ENCODE data around the gene MAP3K9.

MAP3K9 gene

DNA sequence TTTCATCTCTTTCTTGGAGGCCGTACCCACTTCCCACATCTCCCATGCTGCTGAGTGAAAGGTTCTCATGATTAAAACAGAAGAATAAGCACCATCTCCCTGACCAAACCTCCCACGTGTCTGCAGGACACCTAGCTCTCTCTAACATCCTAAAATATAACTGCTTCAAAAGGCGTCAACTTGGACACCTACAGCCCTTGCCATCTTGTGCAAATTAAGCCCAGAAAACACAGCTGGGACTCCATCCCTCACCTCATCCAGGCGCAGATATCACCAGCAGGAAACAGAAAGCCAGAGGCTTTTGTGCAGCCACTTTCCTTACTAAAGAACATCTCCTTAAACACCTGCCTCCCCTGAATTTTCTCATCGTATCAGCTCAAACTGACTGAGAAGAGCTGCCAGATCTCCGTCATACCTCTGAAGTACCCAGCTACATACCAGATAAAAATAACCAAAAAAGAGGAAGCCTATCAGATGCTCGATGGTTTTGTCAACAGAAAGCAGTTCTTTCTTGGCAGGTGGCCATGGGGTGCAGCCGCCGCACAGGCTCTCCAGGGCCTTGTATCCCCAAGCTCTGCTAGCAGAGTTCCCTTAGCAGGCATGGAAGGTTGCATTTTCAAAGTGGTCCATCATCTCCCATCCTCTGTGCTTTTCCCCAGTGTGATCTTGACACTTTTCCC lies 28.8 kb downstream of the MAP3K9 start:
- no peak for DNase-seq

DNA sequence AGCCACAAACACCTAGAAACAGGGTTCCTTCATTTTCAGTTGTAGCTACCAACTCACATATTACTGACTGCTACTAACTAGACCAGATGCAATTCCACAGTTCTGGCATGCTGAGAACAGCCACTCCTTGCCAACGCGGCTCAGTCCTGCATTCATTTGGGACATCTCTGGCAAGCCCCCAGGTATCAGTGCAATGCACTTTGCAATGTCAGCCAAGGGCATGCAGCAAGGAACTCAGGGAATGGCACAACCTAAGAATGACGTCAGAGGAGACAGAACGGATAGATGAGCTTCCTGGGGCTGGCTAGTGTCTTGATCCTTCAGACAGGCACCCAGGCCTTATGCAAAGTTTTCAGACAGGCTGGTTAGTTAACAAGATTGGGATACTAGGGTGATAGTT lies 29.6 kb downstream of the MAP3K9 start:
- no peak for DNase-seq

- no peak for DNase-seq
Observed at GRCh38 chr14:70776197-70776596, 33.1 kb downstream of the MAP3K9 start.

- DNase-seq: no peak
Observed at GRCh38 chr14:70773182-70773862, 36.0 kb downstream of the MAP3K9 start.

DNA sequence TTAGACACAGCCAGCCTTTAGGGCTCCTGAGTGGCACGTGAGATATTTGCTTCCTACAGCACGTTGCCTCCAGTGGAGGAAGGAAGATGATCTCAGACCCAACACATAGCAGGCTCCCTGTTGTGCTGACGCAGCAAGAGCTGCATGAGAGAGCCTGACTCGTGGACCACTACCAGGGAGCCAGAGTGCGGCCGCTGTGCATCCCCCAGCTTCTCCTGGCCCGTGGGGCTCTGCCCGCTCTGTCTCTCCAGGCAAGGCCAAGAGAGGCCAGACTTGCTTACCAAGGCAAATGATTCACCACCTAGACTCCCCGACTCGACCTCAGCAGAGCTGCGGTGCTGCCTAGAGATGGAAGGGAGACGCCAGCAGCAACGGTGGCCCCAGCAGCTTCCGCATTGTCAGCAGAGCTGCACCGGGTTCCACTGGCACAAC lies 37.5 kb downstream of the MAP3K9 start:
- DNase-seq: no peak

DNA sequence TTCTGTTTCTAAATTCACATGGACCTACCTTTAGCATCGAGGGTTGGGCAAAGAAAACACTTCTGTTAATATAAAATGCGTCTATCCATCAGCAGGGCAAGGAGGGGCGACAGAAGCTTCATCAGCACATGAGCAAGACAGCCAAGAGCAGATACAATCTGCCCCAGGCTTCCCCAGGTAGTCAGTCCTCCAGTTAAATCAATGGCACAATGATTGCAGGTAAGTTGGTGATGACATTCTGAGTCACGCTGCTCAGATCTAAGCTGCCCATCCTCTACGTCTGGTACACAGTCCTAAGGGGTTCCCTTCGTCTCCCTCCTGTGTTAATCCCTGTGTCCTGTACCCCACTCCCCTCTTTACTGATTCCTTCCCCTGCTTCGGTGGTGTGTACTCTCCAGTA lies 38.8 kb downstream of the MAP3K9 start:
- DNase-seq: no peak

DNA sequence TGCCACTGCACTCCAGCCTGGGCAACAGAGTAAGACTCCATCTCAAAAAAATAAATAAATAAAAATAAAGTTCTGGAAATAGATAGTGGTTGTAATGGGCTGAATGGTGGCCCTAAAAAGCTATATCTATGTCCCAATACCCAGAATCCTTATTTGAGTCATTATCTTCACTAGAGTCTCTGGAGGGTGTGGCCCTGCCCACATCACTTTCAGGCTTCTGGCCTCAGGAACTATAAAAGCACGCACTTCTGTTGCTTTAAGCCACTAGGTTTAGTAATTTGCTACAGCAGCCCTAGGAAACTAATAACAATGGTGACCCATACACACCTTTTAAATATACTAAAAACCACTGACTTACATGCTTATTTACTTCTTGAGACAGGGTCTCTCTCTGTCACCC lies 49.9 kb downstream of the MAP3K9 start:
- DNase-seq: no peak

DNA sequence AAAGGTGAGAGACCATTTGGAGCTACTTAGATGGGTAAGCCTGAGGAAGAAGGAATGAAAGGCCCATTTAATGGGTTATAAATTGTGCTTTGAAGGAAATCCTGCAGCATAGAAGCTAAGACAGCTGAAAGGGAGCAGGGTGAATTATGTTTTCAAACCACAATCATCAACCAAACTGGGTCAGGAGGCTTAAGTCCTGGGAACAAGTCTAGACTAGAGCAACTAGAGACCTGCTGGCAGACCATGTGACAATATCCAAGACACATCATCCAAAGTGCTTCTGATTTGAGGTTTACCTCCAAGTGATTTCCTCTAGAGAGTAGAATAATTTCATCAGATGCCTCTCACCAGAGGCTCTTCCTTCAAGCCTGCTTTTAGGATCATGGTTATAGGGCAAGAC lies 53.7 kb downstream of the MAP3K9 start:
- no peak for DNase-seq

- no peak for DNase-seq
Observed at GRCh38 chr14:70754991-70755390, 54.3 kb downstream of the MAP3K9 start.

GRCh38 chr14:70753518-70753953 lies 55.8 kb downstream of the MAP3K9 start:
- DNase-seq: no peak

DNA sequence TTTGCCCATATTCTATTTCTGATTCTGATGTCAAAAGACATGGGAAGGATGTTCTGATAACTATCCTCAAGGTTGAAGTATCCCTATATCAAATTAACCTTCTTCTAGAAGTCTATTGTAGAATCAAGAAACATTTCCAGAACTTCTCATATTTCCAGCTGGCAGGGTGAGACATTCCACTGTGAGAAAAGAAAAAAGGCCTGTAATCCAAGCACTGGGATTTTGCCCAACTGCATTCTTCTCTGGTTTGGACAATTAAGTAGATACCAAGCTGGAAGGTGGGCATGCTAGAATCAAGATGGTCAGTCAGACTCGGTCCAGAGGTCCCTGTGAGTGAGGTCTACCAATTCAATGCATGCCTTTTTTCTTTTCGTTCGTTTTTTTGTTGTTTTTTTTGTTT lies 60.9 kb downstream of the MAP3K9 start:
- no peak for DNase-seq

GRCh38 chr14:70744641-70745040 lies 64.7 kb downstream of the MAP3K9 start:
- no peak for DNase-seq

- no peak for DNase-seq
Observed at GRCh38 chr14:70742316-70742715, 67.0 kb downstream of the MAP3K9 start.

GRCh38 chr14:70741482-70741881 lies 67.8 kb downstream of the MAP3K9 start:
- no peak for DNase-seq

- no peak for DNase-seq
Observed at GRCh38 chr14:70735043-70735442, 74.3 kb downstream of the MAP3K9 start.

GRCh38 chr14:70731447-70732239 lies 77.7 kb downstream of the MAP3K9 start:
- DNase-seq: no peak

DNA sequence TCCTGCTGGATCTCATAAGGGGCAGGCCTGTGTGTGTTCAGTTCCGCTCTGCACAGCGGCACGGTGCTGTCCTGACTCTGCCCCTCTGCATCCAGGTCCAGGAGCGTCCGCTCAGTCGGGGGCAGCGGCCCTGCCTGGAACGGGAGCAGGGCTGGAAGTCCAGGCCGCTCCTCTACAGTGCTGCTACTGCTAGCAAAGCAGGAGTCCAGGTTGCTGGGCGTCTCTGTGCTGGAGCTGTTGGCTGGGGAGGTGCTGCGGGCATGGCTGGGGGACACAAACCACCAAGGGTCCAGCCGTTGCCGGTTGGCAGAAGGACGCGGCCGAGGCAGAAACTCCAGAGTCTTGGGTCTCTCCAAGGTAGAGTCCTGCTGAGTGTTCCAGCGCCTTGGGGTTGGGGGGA lies 78.9 kb downstream of the MAP3K9 start:
- DNase-seq: no peak

DNA sequence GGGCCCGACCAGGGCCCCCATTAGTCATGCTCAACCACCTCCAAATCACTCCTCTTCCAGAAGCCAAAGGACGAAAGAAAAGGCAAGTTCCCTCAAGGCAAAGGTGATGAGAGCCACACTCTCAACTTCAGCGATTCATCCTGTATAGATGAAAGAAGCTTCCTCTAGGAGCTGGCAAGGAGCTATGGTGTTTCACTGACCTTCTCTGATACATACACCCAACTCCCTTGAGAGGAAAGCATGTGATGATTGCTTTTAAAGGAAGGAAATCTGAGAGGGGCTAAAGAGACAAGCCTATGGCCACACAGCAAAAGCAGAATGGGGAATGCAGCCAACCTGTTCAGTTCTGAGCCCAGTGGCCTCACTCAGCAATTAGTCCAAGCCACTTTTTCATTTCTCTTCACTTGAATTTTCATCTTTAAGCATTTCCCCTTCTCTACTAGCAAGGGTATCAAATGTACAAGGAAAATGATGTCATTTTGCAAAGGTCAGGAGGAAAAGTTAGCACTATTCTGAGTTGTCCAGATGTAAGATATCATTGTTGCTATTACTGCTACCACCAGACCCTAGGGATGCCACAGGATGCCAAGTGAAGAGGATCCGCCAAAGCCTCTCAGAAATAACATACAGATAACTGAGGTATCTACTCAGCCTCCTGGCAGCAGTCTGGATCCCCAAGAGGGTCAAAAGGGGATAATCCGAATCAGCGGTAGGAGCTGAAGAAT lies 82.5 kb downstream of the MAP3K9 start:
- no peak for DNase-seq

GRCh38 chr14:70724944-70725343 lies 84.4 kb downstream of the MAP3K9 start:
- no peak for DNase-seq

DNA sequence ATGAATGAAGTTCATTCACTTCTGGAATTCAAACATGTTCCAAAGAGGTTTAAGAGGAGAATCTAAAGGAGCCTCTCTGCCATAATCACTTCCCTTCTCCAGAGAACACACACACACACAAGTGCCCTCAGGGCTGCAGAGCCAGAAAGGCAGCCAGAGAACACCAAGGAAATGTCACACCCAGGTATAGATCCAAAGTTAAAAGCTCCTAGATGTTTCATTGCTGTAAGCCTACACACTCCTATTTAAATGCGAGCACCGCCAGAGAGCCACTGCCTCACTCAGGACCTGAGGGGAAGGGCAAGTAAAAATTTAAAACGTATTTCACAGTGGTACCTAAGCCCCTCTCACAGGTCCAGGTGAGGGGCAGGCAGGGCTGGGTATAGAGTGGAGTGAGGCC lies 85.2 kb downstream of the MAP3K9 start:
- no peak for DNase-seq

DNA sequence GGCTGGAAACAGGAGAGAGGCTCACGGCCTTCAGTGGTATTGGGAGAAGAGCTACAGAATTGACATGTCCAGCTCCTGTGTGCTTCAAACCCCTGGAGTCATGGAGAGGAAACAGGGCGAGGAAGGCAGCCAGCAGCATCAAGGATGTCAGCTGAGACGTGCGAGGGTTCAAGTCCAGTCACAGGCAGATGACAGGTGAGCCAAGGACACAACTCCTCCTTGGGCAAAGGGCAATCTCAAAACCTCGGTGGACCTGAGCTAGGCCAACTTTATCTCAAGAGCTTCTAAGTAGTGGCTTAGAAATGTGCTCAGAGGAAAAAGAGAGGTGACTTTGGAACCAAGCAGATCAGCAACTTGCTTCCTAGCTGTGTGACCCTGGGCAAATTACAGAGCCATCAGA lies 86.0 kb downstream of the MAP3K9 start:
- no peak for DNase-seq

- DNase-seq: no peak
Observed at GRCh38 chr14:70722418-70722817, 86.9 kb downstream of the MAP3K9 start.

DNA sequence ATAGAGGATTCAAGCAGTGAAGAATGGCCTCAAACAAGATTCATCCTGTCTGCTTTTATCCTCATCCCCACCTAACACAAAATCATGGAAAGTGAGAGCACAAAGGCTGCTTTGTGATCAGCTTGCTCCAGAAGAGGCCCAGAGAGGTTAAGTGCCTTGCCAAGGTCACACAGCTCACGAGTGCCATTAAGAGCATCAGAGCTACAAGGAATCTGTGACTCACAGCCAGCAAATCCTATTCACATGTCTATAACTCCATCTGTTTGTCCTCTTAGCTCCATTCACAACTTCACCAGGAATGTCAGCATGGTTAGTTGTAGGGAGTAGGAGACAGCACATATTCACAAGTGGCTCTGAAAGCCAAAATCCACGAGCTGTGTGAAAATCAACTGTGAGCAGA lies 87.8 kb downstream of the MAP3K9 start:
- DNase-seq: no peak
